Measurements from ENCODE around the gene PDXK.

PDXK gene

GRCh38 chr21:43758111-43758641 is 39.2 kb downstream of the PDXK start:
- no peak overlapping the region for H3K4me3 ChIP-seq (ENCODE audit: low read depth, low read length)
- TF ChIP-seq, protein P1, sequence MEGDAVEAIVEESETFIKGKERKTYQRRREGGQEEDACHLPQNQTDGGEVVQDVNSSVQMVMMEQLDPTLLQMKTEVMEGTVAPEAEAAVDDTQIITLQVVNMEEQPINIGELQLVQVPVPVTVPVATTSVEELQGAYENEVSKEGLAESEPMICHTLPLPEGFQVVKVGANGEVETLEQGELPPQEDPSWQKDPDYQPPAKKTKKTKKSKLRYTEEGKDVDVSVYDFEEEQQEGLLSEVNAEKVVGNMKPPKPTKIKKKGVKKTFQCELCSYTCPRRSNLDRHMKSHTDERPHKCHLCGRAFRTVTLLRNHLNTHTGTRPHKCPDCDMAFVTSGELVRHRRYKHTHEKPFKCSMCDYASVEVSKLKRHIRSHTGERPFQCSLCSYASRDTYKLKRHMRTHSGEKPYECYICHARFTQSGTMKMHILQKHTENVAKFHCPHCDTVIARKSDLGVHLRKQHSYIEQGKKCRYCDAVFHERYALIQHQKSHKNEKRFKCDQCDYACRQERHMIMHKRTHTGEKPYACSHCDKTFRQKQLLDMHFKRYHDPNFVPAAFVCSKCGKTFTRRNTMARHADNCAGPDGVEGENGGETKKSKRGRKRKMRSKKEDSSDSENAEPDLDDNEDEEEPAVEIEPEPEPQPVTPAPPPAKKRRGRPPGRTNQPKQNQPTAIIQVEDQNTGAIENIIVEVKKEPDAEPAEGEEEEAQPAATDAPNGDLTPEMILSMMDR (IDR thresholded peaks at IDR 0.05; ENCODE audit: low read depth, low read length), result no peak
- no peaks in the 10 kb centered on the region for H3K4me1 ChIP-seq
- no peak for DNase-seq
- H3K27me3 ChIP-seq, result no peaks in the 10 kb centered on the region
- no peaks in the 10 kb centered on the region for H3K9me3 ChIP-seq
- H3K36me3 ChIP-seq, result peaks cover 16% of the 10 kb centered on the region

GRCh38 chr21:43758811-43759210 is 39.9 kb downstream of the PDXK start:
- Histone ChIP-seq H3K4me1 (no peaks in the 10 kb centered on the region), H3K9me3 (no peaks in the 10 kb centered on the region), H3K36me3 (peaks cover 16% of the 10 kb centered on the region), H3K4me3 (ENCODE audit: low read depth, low read length) (no peak overlapping the region), H3K27me3 (no peaks in the 10 kb centered on the region)
- no peak for DNase-seq
- TF ChIP-seq, protein P1 (IDR thresholded peaks at IDR 0.05; ENCODE audit: low read depth, low read length), result no peak

DNA sequence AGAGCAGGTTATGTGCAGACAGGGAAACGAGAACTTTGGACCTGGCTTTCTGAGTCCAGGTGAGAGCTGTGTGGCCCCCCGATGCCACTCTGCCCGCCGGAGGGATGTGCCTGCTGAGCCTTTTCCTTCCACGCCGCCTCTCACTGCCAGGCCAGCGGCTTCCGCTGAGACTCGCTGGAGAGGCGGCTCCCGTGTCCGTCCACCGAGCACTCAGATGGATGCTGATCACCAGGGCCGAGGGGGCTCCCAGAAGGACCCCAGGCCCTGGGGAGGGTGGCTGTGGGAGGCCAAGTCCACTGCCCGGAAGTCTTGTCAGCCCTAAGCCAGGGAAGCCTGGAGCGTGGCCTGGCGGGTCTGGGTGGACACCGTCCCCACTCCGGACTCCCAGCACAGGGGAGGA is 40.7 kb downstream of the PDXK start:
- Histone ChIP-seq H3K9me3 (no peaks in the 10 kb centered on the region), H3K27me3 (no peaks in the 10 kb centered on the region), H3K4me1 (no peaks in the 10 kb centered on the region), H3K4me3 (ENCODE audit: low read depth, low read length) (no peak overlapping the region), H3K36me3 (peaks cover 15% of the 10 kb centered on the region)
- TF ChIP-seq, protein P1 (IDR thresholded peaks at IDR 0.05; ENCODE audit: low read depth, low read length), result no peak
- no peak for DNase-seq

GRCh38 chr21:43760391-43760958 is 41.5 kb downstream of the PDXK start:
- TF ChIP-seq, protein P1 (IDR thresholded peaks at IDR 0.05; ENCODE audit: low read depth, low read length), result no peak
- no peaks in the 10 kb centered on the region for H3K27me3 ChIP-seq
- no peaks in the 10 kb centered on the region for H3K4me1 ChIP-seq
- no peak overlapping the region for H3K4me3 ChIP-seq (ENCODE audit: low read depth, low read length)
- no peaks in the 10 kb centered on the region for H3K9me3 ChIP-seq
- H3K36me3 ChIP-seq, result peaks cover 9% of the 10 kb centered on the region
- DNase-seq, result no peak

DNA sequence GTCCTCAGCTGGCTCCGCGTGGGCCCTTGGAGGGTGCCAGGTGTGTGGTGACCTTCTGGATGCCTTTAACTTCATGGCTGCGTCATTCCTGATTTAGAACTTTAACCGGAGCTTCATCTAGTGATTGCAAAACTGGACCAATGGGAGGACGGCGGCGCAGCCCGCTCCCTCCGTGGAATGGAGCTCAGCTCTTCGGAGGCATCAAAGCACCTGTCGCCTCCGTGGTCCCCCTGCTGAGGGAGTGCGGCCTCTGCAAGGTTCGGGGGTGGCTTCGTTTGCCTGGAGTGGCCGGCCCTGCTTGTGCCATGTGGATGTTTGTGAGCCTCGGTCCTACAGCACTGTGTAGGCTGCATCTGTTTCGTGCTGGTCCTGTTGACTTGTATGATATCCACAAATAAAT is 43.0 kb downstream of the PDXK start:
- TF ChIP-seq, protein P1 (IDR thresholded peaks at IDR 0.05; ENCODE audit: low read depth, low read length), result no peak
- Histone ChIP-seq H3K9me3 (no peaks in the 10 kb centered on the region), H3K36me3 (peaks cover 3% of the 10 kb centered on the region), H3K27me3 (no peaks in the 10 kb centered on the region), H3K4me3 (ENCODE audit: low read depth, low read length) (no peak overlapping the region), H3K4me1 (no peaks in the 10 kb centered on the region)
- DNase-seq, result no peak

- TF ChIP-seq, protein P1 (IDR thresholded peaks at IDR 0.05; ENCODE audit: low read depth, low read length), result no peak
- DNase-seq, result no peak
- H3K9me3 ChIP-seq, result no peaks in the 10 kb centered on the region
- H3K27me3 ChIP-seq, result no peaks in the 10 kb centered on the region
- no peaks in the 10 kb centered on the region for H3K4me1 ChIP-seq
- no peak overlapping the region for H3K4me3 ChIP-seq (ENCODE audit: low read depth, low read length)
- H3K36me3 ChIP-seq, result peaks cover 3% of the 10 kb centered on the region
Measured at GRCh38 chr21:43762303-43763128, 43.6 kb downstream of the PDXK start.

All from BE2C (cell line).